Effector CD8-positive, alpha-beta T cell (primary cell): ENCODE results near the gene NODAL.
"Not testable (repeated sequence)": the region's sequence is repeated elsewhere in the genome, so short reads cannot be mapped to it uniquely, and the experiment has no call there.

Source experiments
- DNase-seq: peaks from one replicate; lab custom pipeline; 2025; lab: John Stamatoyannopoulos, UW
- total RNA-seq, 4 experiments: gene quantifications; one replicate each; lab custom pipeline; 2026; lab: John Stamatoyannopoulos, UW

The NODAL gene
- total RNA-seq, result 0 reads per million in 4 experiments

DNA sequence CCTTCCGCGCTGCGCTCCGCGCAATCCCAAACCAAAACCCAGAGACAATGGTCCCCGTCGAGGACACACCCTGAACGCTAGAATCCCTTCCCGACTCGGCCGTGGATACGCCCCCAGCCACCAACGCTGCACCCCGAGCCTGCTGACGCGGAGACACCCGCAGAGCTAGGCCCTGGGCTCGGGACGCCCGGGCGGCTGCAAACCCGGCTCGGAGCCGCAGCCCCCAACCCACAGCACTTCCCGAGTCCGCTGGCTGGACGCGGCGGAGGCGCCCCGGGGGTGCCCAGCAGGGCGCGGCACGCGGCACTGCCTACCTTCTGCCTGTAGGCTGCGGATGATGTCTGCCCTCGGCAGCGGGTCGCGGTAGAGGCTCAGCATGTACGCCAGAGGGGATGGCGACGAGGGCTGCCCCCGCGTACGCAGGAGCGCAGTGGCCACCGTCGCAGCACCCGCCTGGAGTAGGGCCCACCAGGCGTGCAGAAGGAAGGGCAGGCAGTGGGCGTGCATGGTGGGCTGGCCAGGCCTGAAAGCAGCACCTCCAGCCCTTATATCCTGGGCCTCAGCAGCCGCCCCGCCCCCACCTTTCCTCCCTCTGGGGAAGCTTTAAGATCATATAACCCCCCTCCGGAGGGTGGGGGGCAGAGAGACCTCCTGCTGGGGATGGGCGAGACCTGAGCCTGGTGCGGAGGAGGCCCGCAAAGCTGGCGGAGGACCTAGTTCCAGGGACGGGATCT lies at the start of gene NODAL:
TSS of gene NODAL (minus strand) at position 521 of the 734 bp plus-strand sequence. CDS start at position 507, 14 bp downstream.
- DNase-seq, result no peak

DNA sequence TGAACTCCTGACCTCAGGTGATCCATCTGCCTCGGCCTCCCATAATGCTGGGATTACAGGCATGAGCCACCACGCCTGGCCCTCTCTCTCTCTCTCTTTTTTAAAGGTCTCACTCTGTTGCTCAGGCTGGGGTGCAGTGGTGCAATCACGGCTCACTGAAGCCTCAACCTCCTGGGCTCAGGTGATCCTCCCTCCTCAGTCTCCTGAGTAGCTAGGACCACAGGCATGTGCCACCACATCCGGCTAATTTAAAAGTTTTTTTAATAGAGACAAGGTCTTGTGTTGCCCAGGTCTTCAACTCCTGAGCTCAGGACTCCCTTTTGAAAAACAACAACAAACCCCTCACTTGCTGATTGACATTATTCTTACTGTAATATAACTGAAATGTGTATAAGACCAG lies 48.7 kb upstream of the NODAL start:
- no peak for DNase-seq

DNA sequence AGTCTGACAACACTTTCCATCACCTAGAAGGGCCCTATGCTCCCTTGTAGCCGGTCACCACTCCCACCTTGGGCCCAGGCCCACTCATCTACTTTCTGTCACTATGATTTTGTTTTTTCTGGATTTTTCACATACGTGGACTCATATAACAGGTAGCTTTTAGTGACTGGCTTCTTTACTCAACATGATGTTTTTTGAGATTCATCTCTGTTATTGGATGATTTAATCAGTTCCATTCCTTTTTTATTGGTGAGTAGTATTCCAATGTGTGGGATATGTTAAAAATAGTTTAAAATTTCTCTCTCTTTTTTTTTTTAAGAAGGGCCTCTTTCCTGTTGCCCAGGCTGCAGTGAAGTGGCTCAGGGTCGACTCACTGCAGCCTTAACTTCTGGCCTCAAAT lies 46.3 kb upstream of the NODAL start:
- no peak for DNase-seq

DNA sequence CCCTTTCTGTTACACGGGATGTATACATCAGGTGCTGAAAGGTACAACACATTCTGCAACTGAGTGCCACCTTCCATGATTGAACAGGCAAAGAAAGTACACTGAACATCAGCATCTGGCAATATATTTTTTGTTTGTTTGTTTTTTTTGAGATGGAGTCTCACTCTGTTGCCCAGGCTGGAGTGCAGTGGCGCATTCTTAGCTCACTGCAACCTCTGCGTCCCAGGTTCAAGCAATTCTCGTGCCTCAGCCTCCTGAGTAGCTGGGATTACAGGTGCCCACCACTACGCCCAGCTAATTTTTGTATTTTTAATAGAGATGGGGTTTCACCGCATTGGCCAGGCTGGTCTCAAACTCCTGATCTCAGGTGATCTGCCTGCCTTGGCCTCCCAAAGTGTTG lies 42.4 kb upstream of the NODAL start:
- DNase-seq, result not testable (repeated sequence)

DNA sequence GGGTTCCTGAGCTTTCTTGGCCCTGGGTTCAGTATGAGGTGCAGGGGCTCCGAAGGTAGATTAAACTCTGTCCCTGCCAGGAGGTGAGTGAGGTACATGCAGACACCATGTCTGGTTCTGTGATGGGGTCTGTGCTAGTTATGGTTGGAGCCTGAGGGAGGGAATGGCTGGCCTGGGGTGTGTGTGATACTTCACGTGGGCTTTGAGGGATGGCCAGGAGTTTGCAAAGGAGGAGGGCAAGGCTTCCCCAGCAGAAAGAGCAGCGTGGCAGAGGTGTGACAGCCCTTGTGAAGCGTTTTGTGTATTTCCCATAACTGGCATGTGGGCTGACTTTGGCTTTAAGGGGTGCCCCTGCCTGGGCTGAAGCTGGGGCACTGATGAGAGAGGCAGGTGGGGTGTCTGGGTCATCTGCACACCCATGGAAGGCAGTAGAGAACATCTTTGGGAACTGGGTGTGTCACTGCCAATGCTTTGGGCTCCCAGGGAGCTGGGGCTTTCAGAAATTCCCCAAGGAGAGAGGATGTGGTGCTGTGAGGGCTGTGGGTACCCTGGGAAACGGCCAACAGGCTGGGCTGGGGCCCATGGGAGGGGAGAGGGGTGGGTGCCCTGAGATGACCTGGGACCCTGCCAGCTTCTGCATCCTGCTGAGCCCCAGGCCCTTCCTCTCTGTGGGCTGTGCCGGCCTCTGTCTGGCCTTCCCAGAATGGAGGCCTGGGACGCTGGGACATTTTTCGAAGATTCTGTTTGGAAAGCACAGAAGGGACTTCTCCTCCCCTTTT lies 41.7 kb upstream of the NODAL start:
- DNase-seq, result no peak

DNA sequence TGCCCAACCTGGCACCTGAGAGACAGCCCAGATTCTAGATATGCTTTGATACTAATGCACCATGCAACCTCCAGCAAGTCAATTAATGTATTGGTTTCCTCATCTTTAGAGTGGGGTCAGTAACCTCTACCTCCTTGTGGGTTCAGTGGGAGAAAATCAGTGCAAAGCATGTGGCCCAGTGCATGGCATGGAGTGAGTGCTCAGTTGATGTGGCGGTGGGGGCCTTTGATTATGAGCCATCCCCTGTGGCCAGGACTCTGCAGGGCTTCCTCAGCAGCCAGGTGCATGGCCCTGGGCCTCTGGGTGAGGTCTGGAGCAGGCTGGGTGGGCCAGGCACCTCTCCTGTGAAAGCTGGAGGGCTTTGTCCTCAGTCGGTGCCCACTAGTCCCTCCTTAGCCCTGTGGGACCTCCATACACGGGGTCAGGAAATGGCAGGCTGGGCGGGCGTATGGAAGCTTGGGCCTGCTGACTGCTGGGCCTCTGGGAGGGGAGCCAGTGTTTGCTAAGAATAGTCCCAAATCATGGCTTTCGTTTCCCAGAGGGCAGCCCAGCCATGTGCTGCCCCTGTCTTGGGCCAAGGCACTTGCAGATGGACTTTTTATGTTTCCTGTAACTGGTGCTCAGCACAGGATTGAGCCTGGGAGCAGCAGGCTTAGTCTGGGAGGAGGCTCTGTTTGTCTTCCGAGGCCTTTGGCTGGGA lies 40.5 kb upstream of the NODAL start:
- DNase-seq, result no peak

DNA sequence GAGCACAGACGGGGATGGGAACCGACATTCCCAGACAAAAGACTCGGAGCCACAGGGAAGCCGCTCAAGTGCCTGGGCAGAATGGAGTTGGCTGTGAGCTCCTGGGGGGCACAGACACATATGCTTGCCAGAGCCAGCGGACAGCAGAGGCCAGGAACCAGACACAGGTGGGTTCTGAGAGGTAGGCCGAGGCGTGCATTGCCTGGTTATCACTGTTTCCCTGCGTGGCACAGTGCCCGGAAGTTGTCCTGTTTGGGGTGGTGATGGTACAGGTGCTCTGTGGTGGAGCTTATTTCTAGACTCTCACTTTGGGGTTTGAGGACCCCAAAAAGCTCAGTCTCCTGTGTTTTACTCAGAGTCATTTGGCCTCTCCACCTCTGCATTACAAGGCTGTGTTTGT lies 39.6 kb upstream of the NODAL start:
- no peak for DNase-seq

DNA sequence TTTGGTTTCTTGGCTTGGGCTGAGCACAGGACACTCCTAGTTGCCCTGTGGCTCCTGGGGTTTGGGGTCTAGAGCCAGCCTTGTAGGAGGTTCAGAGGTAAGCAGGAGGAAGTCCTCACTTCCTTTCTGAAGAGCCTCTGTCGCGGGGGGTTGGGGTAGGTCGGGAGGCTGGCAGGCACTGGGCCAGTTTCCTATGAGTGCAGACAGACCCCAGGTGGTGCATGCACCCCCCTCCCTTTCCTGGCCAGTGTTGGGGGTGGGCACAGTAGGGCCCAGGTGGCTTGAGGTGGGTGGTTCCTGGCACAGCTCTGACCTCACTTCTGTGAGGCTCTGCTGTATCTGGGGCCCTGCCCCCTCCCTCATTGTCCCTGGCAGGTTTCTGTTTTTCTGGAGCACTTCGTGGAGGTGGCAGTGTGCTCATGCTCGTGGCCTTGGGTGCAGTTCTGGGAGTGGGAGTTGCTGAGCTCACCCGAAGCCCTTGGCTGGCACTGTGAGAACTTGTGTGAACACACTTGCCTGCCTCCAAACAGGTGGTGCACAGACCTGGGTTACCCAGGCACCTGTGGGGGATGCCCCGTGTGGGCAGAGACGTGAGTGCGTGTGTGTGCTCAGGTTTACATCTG lies 38.9 kb upstream of the NODAL start:
- no peak for DNase-seq

DNA sequence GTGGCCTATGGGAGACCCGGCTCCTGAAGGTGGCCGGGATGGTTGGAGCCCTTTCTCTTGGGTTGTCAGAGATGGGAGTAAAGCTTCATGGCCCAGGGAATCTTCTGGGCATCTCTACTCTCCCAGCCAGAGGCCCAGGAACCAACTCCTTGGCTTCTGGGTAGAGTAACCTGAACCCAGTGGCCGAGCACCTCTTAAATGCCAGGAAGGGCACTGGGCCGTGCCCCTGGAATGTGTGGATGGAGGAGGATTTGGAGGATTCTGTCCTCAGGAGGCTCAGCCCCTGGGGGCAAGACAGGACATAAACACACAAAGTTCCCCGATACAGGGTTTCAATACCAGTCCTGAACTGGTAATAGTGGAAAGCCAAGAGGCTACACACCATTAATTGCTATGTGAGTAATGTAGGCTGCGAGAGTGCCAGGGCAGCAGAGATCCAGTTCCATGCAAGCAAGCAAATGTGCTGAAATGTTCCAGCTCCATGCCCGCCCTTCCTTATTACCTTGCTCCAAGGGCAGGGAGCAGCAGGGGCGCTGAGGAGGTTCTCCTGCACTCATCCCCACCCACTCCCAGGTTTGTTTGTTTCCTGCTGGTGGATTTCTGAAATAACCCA lies 38.3 kb upstream of the NODAL start:
- DNase-seq, result no peak

DNA sequence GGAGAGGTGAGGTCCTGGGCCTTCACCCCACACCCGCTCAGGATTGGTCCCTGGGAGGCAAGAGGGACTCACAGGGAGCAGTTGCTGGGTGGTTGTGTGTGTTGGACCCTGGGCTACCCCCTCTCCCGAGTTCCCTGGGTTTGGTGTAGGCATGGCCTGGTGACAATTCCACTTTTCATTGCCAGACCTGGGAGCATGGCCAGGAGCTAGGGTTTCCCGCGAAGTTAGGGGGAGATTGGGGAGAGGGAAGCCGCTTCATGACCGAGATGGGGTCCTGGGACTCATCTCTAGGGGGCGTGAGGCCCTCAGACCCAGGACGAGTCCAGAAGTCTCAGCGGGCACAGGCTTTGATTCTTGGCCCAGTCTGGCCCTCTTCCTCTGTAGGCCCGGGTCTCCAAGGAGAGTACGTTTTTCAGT lies 37.7 kb upstream of the NODAL start:
- DNase-seq, result no peak

DNA sequence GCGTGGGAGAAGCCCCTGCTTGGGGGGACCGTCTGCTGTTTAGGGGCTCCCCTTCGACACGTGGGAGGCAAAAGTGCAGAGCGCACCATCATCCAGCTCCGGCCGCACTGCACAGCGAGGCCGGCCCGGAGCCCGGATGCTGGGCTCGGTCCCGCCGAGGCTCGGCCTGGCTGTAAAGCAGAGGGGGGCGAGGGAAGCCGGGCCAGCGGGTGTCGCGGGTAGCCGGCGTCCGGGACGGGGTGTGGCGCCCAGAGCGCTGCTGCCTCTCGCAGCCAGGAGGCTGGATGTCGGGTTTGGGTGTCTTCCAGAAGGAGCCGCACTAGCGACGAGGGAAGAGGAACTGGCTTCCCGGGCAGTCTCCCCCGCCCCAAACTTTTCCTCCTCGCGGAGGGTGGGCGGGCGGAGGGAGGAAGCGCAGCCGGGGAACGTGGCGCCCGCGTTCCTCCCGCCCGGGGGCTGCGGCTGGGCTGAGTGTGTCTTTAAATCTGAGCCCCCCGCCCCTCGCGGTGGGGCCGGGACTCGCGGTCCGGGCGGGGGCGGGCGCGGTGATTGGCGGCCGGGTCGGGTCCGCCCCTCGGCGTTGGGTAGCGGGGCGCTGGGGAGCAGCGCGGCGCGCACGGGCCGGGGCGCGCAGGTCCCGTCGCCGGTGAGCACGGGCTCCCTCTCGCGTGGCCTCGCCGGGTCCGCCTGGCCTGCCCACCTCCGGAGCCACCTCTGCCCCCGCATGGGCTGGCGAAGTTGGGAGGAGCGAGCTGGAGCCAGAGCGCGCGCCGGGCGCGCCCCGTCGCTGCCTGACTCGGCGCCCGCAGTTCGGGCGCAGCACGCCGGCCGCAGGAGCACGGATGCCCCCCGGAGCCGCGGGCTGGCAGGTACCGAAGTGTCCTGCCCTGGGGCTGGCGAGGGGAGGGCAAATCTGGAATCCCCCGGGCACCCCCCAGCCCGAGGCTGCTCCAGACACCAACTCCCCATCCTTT lies 37.0 kb upstream of the NODAL start, which contains the start of gene PALD1:
TSS of gene PALD1 (plus strand) at position 577 of the 974 bp plus-strand sequence. CDS start 47,185 bp downstream, outside the sequence.
- no peak for DNase-seq

DNA sequence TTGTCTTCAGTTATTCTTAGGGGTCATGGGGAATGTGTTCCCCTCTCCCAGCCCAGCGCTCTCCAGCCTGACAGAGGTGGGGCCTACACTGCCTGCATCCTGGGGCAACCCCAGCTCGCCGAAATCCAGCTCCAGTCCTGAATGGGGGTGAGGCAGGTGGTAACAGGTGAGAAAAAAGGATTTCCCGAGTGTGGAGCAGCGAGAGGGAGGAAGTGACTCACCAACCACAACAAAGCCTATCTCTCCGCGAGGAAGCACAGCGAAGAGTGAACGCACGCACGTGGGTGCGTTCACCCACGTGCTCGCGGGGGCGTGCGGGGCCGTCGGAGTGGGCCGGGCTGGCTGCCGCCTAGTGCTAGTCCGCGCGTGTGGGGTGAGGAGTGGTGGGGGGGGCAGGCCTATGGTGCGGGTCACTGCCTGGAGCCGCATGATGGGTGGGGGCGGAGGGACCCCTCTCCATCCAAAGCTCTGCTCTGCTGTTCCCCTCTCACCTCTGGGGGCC lies 36.2 kb upstream of the NODAL start:
- DNase-seq, result peak; percentile 63

DNA sequence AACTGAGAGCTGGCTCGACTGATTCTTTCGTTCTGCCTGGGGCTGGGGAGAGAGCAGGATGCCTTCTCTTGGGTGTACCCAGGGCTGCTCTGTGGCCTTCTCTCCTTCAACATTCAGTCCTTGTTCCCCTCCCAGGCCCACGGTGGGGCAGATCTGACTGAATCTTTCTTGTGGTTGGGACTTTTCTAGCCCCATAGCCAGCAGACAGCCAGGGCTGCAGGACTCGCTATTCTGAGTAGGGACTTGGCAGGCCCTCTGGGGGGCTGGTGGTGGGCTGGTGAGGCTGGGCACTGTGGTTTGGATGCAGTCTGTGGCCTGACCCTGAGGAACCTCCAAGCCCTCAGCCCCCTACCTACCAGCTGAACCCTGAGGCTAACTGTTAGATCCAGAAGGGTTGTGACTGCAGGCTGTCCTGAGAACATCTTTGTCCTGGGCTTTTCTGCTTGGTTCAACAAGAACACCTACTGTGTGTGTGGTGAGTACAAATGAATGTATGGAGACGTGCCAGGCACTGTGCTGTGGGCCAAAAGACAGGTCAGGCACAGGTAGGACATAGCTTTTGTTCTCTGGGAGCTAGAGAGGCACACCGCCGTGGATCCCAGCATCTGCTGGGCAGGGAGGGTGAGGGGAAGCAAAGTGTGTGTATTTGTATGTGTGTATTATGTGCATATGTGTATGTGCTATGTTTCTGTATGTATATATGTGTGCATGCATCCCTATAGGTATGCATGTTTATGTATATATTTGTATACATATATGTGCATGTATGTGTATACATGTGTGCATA lies 35.0 kb upstream of the NODAL start:
- no peak for DNase-seq

DNA sequence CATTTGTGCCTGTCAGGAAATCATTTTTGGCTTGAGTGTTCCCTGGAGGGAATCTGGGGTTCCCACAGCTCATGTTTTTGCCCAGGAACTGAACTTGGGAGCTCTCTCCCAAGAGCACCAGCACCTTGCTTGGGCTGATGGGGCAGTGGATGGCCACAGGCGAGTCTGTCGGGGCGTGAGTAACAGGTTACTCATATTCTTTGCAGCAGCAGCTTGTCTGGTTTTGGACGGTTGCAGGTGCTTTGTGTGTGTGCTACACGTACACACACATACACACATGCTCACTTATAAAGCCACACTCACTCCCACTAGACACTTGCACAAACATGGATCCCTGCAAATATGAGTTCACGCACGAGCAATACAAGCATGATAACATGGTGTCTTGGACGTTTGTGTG lies 34.2 kb upstream of the NODAL start:
- no peak for DNase-seq

DNA sequence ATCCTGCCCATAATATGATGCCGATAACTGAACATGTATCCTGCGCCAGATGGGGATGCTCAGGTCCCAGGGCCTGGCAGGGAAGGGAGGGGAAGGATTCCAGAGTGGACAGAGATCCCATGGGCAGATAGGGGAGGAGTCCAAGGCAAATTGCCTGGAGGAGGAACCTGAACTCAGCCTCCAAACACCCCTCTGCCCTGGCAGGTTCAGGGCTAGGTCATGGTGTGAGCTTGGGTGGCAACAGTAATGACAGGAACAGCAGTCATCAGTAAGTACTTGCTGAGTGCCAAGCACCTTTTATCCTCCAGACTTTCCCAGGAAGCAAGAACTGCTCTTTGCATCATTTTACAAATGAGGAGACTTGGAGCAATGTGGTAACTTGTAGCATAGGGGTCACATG lies 33.3 kb upstream of the NODAL start:
- DNase-seq, result no peak

DNA sequence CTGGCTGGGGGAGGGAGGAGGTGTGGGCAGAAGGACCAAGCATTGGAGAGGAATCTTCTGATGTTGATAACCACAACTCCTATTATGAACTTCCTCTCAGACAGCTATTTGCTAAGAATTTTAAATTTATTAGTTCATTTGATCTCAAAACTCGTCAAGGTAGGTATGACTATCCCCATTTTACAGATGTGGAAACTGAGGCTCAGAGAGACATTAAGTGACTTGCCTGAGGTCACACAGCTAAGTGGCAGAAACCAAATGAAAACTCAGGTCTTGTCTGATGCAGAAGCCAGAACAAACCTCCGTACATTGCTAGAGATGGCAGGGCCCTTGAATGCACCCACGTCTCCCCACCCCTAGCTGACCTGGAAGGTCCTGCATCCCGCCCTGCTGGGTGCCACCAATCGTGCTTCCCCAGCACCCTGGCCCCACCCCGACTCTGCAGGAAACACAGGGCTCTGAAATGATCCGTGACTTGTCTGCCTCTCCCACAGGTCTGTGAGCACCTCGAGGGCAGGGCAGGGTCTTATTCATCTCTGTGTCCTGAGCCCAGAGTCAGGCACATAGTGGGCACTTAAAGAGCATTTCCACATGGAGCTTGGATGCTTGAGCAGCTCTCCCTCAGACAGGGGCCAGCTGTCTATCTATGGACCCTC lies 31.4 kb upstream of the NODAL start:
- DNase-seq, result no peak

DNA sequence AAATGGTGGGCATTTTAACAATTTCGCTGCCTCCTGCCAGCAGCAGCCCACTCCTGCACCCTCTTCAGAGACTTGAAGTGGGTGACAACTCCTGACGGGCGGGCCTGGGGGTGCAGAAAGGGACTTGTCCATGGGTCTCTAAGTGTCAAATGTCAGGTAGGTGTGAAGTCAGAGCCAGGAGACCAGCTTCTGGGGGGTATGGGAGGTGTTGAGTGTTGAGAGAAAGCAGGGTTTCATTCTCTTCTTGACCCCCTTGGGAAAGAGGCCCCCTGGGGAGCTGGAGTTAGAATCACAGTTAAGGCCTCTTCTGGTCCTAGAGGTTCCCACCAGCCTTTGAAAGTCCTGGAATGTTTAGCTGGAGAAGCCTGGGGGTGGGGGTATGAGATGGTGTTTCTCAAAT lies 25.5 kb upstream of the NODAL start:
- no peak for DNase-seq

DNA sequence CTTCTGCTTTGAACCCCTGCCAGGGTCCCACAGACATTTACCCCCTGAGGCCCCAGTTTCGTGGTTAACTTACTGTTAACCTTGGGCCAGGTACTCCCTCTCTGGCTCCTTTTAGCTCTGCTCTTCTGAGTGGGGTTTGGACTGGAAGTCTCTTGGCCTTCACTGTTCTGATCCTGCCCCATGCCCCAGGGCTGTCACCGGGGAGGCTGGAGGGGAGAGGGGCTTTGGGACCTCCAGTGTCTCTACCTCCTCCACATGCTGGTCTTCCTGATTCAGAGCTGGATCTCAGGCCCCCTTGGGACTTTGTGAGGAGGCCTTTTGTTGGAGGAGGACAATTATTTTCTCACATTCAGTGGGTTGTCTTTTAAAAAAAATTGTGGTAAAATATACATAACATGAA lies 24.4 kb upstream of the NODAL start:
- DNase-seq, result no peak

DNA sequence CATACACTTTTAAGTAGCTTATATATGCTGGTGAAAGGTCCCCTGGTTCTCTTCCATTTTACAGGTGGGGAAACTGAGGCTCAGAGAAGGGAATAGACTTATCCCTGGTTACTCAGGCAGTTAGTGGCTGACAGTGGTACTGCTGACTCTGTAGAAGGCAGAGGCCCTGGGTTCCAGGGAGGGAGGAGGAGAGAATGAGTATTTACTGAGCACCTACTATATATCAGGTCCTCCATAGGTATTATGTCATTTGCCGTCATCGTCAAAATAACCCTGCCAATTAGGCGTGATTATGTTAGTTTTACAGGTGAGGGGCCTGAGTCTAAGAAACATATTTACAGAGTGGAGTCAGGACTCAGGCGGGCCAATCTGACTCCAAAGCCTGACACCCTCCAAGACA lies 23.8 kb upstream of the NODAL start:
- DNase-seq, result no peak
